ENCODE measurements around the gene MKX. TPM values are rescaled to one million over a fixed set of nuclear protein-coding genes. Genes with fewer than 3 reads are reported as not detected.

The MKX gene
- total and polyA plus RNA-seq, 4 donors = 0.57 to 3.0 (median 2.0) TPM; not detected in 1

- TF ChIP-seq HNF4G (IDR thresholded peaks at IDR 0.05) (no peak), TAF1 (conservative IDR thresholded peaks at IDR 0.05) (no peak), REST (IDR thresholded peaks at IDR 0.05) (no peak), SP1 (IDR thresholded peaks at IDR 0.05) (no peak), ZBTB33 (IDR thresholded peaks at IDR 0.05) (no peak), CTCF (IDR thresholded peaks at IDR 0.05; ENCODE audit: low read depth, low read length, missing input control) (no peak), NR2F2 (IDR thresholded peaks at IDR 0.05) (no peak), RXRA (IDR thresholded peaks at IDR 0.05) (no peak), GABPA (IDR thresholded peaks at IDR 0.05 in 1 of 2, conservative IDR thresholded peaks at IDR 0.05 in 1 of 2) (no peak), FOXA2 (IDR thresholded peaks at IDR 0.05) (no peak), RAD21 (IDR thresholded peaks at IDR 0.05) (no peak), HNF4A (conservative IDR thresholded peaks at IDR 0.05) (no peak)
- Histone ChIP-seq H3K4me1 (ENCODE audit: control insufficient read depth in 4 of 4, insufficient read depth in 4 of 4, low read length in 3 of 4) (no peaks in the 10 kb centered on the region), H3K9ac (ENCODE audit: low read depth in 1 of 2, low read length in 2 of 2) (no peak overlapping the region), H3K9me3 (ENCODE audit: control insufficient read depth in 4 of 4, low read length in 3 of 4) (no peaks in the 10 kb centered on the region), H3K27ac (ENCODE audit: low read depth in 1 of 2, low read length in 2 of 2) (no peak overlapping the region), H3K36me3 (ENCODE audit: control insufficient read depth in 4 of 4, insufficient read depth in 3 of 4, low read depth in 1 of 4, low read length in 3 of 4) (no peaks in the 10 kb centered on the region), H3K27me3 (ENCODE audit: control insufficient read depth in 4 of 4, insufficient read depth in 4 of 4, low read length in 3 of 4) (no peaks in the 10 kb centered on the region), H3K4me3 (ENCODE audit: low read depth in 1 of 3, low read length in 3 of 3) (no peak overlapping the region)
- no peak for DNase-seq (ENCODE audit: low spot score)
- WGBS = 97% methylated on average over 1 of the region's 1 CpG
Observed at GRCh38 chr10:27720529-27720928, 25.1 kb downstream of the MKX start.

- Histone ChIP-seq H3K27me3 (ENCODE audit: control insufficient read depth in 4 of 4, insufficient read depth in 4 of 4, low read length in 3 of 4) (no peaks in the 10 kb centered on the region), H3K27ac (ENCODE audit: low read depth in 1 of 2, low read length in 2 of 2) (no peak overlapping the region), H3K9ac (ENCODE audit: low read depth in 1 of 2, low read length in 2 of 2) (no peak overlapping the region), H3K9me3 (ENCODE audit: control insufficient read depth in 4 of 4, low read length in 3 of 4) (no peaks in the 10 kb centered on the region), H3K4me1 (ENCODE audit: control insufficient read depth in 4 of 4, insufficient read depth in 4 of 4, low read length in 3 of 4) (no peaks in the 10 kb centered on the region), H3K4me3 (ENCODE audit: low read depth in 1 of 3, low read length in 3 of 3) (no peak overlapping the region), H3K36me3 (ENCODE audit: control insufficient read depth in 4 of 4, insufficient read depth in 3 of 4, low read depth in 1 of 4, low read length in 3 of 4) (no peaks in the 10 kb centered on the region)
- 83% methylated on average over 3 of the region's 3 CpGs for WGBS
- TF ChIP-seq EGR1 (IDR thresholded peaks at IDR 0.05; ENCODE audit: low read depth in 2 of 2) = no peak
- no peak for TF ChIP-seq ATF3 (IDR thresholded peaks at IDR 0.05)
- TF ChIP-seq YY1 (IDR thresholded peaks at IDR 0.05) = no peak
- no peak for TF ChIP-seq FOXA1 (IDR thresholded peaks at IDR 0.05)
- no peak for TF ChIP-seq REST (IDR thresholded peaks at IDR 0.05)
- no peak for TF ChIP-seq FOXA2 (IDR thresholded peaks at IDR 0.05)
- no peak for TF ChIP-seq NR2F2 (IDR thresholded peaks at IDR 0.05)
- TF ChIP-seq RXRA (IDR thresholded peaks at IDR 0.05) = no peak
- no peak for TF ChIP-seq HNF4G (IDR thresholded peaks at IDR 0.05)
- TF ChIP-seq HNF4A (conservative IDR thresholded peaks at IDR 0.05) = no peak
- TF ChIP-seq TAF1 (conservative IDR thresholded peaks at IDR 0.05) = no peak
- DNase-seq (ENCODE audit: low spot score) = no peak
Observed at GRCh38 chr10:27719052-27719451, 26.6 kb downstream of the MKX start.

All from liver (tissue), 9 donors.